GM04504 (cell line): ENCODE measurements around the gene LRRC8D.
"Not testable (repeated sequence)": the region's sequence is repeated elsewhere in the genome, so short reads cannot be mapped to it uniquely, and the experiment has no call there.

ENCODE experiments used
- DNase-seq: peaks from one replicate; pipeline ENCODE4 v3.0.0-alpha.2; 2012; ENCODE audit warnings: low read depth

The LRRC8D gene

GRCh38 chr1:89913353-89914095, 92.7 kb downstream of the LRRC8D start:
- DNase-seq: no peak

- no peak for DNase-seq
These were observed 96.5 kb downstream of the LRRC8D start for GRCh38 chr1:89917353-89917752.

GRCh38 chr1:89918127-89918793, 97.4 kb downstream of the LRRC8D start:
- no peak for DNase-seq

- DNase-seq: no peak
These were observed 97.9 kb downstream of the LRRC8D start for GRCh38 chr1:89918794-89919155.

GRCh38 chr1:89919174-89919573, 98.3 kb downstream of the LRRC8D start:
- DNase-seq: no peak

- no peak for DNase-seq
These were observed 102.1 kb downstream of the LRRC8D start for GRCh38 chr1:89922911-89923310.

- DNase-seq: no peak
These were observed 102.7 kb downstream of the LRRC8D start for GRCh38 chr1:89923517-89923916.

GRCh38 chr1:89924075-89924474, 103.2 kb downstream of the LRRC8D start:
- DNase-seq: not testable (repeated sequence)

- DNase-seq: no peak
These were observed 106.2 kb downstream of the LRRC8D start for GRCh38 chr1:89927049-89927448.

GRCh38 chr1:89927478-89927877, 106.6 kb downstream of the LRRC8D start:
- no peak for DNase-seq

- DNase-seq: no peak
These were observed 107.7 kb downstream of the LRRC8D start for GRCh38 chr1:89928506-89928905.

GRCh38 chr1:89929467-89930063, 108.7 kb downstream of the LRRC8D start:
- DNase-seq: no peak

- no peak for DNase-seq
These were observed 109.7 kb downstream of the LRRC8D start for GRCh38 chr1:89930579-89930978.

GRCh38 chr1:89931964-89932363, 111.1 kb downstream of the LRRC8D start:
- DNase-seq: no peak

- no peak for DNase-seq
These were observed 111.9 kb downstream of the LRRC8D start for GRCh38 chr1:89932598-89933364.

- DNase-seq: no peak
These were observed 113.6 kb downstream of the LRRC8D start for GRCh38 chr1:89934461-89934860.

GRCh38 chr1:89935235-89935634, 114.4 kb downstream of the LRRC8D start:
- no peak for DNase-seq

- no peak for DNase-seq
These were observed 115.9 kb downstream of the LRRC8D start for GRCh38 chr1:89936694-89937093.

GRCh38 chr1:89938171-89939055, 117.6 kb downstream of the LRRC8D start:
- DNase-seq: no peak

- no peak for DNase-seq
These were observed 118.3 kb downstream of the LRRC8D start for GRCh38 chr1:89939059-89939570.

- no peak for DNase-seq
These were observed 119.0 kb downstream of the LRRC8D start for GRCh38 chr1:89939693-89940438.
